Panc1 (cell line): ENCODE results near the gene GJA3. TPM values are rescaled to one million over a fixed set of nuclear protein-coding genes. Genes with fewer than 3 reads are reported as not detected.

Source experiments
- ATAC-seq: fragments of 200-7000 bp; cut with Tn5 transposase; 2 replicates; pipeline ENCODE4 v1.9.1; 2020; ENCODE audit warnings: mild to moderate bottlenecking, moderate library complexity
- BruUV-seq: library from RNA; stranded (reverse); fragments of 400-500 nt; replicated peaks from 2 replicates; lab custom pipeline; 2021; lab: Mats Ljungman, UMichigan
- CTCF ChIA-PET: fragments of 300-600 bp; sonication (Branson Sonifier 250); formaldehyde crosslinking; loops from one replicate; lab custom pipeline; 2022; ENCODE audit warnings: antibody characterized with exemption; lab: Charles Lee
- POLR2A ChIA-PET: fragments of 300-600 bp; sonication (Branson Sonifier 250); formaldehyde crosslinking; loops from one replicate; lab custom pipeline; 2022; ENCODE audit warnings: antibody characterized with exemption; lab: Charles Lee
- DNase-seq: peaks from one replicate; pipeline ENCODE4 v3.0.0-alpha.2; 2010; ENCODE audit warnings: low read depth, low spot score
- H3K27ac ChIP-seq: 2 replicates; pipeline ENCODE4 v1.5.1; 2011; ENCODE audit warnings: mild to moderate bottlenecking, low read length, inconsistent platforms
- H3K27me3 ChIP-seq: fragments of 200-500 bp; sonication (Bioruptor generic); 2 replicates; pipeline ENCODE4 v1.6.0; 2014; ENCODE audit warnings: low read length, inconsistent platforms; ENCODE audit not compliant: control insufficient read depth, insufficient read depth
- H3K36me3 ChIP-seq: fragments of 200-500 bp; sonication (Bioruptor generic); 2 replicates; pipeline ENCODE4 v1.5.1; 2014; ENCODE audit warnings: inconsistent platforms, mild to moderate bottlenecking, low read length, moderate library complexity; ENCODE audit not compliant: control insufficient read depth, insufficient read depth
- H3K4me1 ChIP-seq: 2 replicates; pipeline ENCODE4 v1.5.1; 2011; ENCODE audit warnings: inconsistent platforms, mild to moderate bottlenecking, low read length, moderate library complexity; ENCODE audit not compliant: control insufficient read depth, insufficient read depth
- H3K4me3 ChIP-seq, 2 experiments: 2 replicates each; pipeline ENCODE4 v1.5.1; 2011 to 2012; ENCODE audit warnings: low read depth in 2 of 2, low read length in 2 of 2, mild to moderate bottlenecking in 2 of 2, inconsistent platforms in 1 of 2, moderate library complexity in 1 of 2
- H3K9me3 ChIP-seq: fragments of 200-500 bp; sonication (Bioruptor generic); 2 replicates; pipeline ENCODE4 v1.5.1; 2014; ENCODE audit warnings: low read depth, mild to moderate bottlenecking, inconsistent platforms, low read length, moderate library complexity; ENCODE audit not compliant: control insufficient read depth, insufficient read depth
- POLR2AphosphoS5 ChIP-seq: IDR thresholded peaks from 2 replicates; pipeline ENCODE4 v1.6.1; 2012; ENCODE audit warnings: mild to moderate bottlenecking, low read depth, low read length, moderate library complexity
- SIN3A ChIP-seq: IDR thresholded peaks from 2 replicates; pipeline ENCODE4 v1.6.1; 2012; ENCODE audit warnings: low read depth, mild to moderate bottlenecking, low read length, moderate library complexity, borderline replicate concordance; ENCODE audit not compliant: insufficient read depth
- TCF7L2 ChIP-seq: IDR thresholded peaks from 2 replicates; pipeline ENCODE4 v1.6.1; 2011; ENCODE audit warnings: mild to moderate bottlenecking, low read depth, low read length, inconsistent platforms
- in situ Hi-C: cut with HindIII; loops from 2 replicates; pipeline ENCODE4 v1.10.0; 2016; ENCODE audit warnings: low sequenced_read_pairs, low pct_unique_long_range_greater_than_20kb
- intact Hi-C: fragments of 100-400 bp; cut with micrococcal nuclease; formaldehyde crosslinking; loops from one replicate; pipeline ENCODE4 v1.10.0; 2022; ENCODE audit not compliant: unreplicated experiment
- total RNA-seq: library from RNA; stranded (reverse); gene quantifications from one replicate; pipeline ENCODE4 v1.2.1, GENCODE V29; 2021; ENCODE audit not compliant: unreplicated experiment
- TF ChIP-seq, protein P1 (sequence below): fragments of 450-650 bp; IDR thresholded peaks from 2 replicates; pipeline ENCODE4 v1.5.1; 2017; ENCODE audit warnings: mild to moderate bottlenecking
- TF ChIP-seq, protein P2 (sequence below), 2 experiments: IDR thresholded peaks; 2 replicates each; pipeline ENCODE4 v1.6.1; 2011 to 2012; ENCODE audit warnings: low read depth in 2 of 2, control low read depth in 1 of 2, low read length in 1 of 2, mild to moderate bottlenecking in 1 of 2, moderate library complexity in 1 of 2; ENCODE audit not compliant: insufficient read depth in 1 of 2

Gene GJA3
- total RNA-seq, 1 experiment from 2014 or later = 11.6 TPM

DNA sequence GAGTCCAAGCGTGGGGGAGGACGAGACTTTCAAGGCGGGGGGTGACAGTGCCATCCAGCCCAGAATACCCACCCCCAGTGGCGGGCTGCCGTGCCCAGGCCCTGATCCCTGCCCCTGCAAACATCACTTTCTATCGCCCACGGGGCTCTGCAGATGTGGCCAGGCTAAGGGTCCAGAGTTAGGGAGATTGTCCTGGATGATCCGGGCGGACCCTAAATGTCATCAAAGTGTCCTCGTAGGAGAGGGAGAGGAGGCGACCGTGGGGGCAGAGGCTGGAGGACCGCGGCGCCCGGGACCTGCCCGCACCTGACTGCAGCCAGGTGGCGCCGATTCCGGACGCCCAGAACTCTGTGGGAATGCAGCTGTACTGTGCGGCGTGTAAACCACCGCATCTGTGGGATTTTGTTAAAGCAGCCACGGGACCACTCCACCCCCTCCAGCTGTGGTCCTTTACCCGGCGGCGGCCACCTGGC is 32.4 kb downstream of the GJA3 start:
- H3K4me1 ChIP-seq = peaks cover 16% of the 10 kb centered on the region
- no peaks in the 10 kb centered on the region for H3K27me3 ChIP-seq
- H3K9me3 ChIP-seq = no peaks in the 10 kb centered on the region
- no TSS peak for BruUV-seq
- H3K4me3 ChIP-seq = peak overlapping the region; percentile 48 to 64
- ATAC-seq (peak; percentile 51), DNase-seq (no peak)
- ChIA-PET CTCF (no interaction called here), POLR2A (interaction anchor here (0.6 kb wide), 1 partner anchor 186 kb away, joined by 5 read pairs; no protein-coding TSS in a partner anchor)
- in situ Hi-C loops (no loop called here), intact Hi-C loops (loop anchor here (5.0 kb wide), 1 partner anchor 34 kb away; the partner anchor contains the start of gene GJA3)
- TF ChIP-seq, protein P1, sequence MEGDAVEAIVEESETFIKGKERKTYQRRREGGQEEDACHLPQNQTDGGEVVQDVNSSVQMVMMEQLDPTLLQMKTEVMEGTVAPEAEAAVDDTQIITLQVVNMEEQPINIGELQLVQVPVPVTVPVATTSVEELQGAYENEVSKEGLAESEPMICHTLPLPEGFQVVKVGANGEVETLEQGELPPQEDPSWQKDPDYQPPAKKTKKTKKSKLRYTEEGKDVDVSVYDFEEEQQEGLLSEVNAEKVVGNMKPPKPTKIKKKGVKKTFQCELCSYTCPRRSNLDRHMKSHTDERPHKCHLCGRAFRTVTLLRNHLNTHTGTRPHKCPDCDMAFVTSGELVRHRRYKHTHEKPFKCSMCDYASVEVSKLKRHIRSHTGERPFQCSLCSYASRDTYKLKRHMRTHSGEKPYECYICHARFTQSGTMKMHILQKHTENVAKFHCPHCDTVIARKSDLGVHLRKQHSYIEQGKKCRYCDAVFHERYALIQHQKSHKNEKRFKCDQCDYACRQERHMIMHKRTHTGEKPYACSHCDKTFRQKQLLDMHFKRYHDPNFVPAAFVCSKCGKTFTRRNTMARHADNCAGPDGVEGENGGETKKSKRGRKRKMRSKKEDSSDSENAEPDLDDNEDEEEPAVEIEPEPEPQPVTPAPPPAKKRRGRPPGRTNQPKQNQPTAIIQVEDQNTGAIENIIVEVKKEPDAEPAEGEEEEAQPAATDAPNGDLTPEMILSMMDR = peak; percentile 66
- no peak for TF ChIP-seq TCF7L2
- H3K36me3 ChIP-seq = no peaks in the 10 kb centered on the region
- H3K27ac ChIP-seq = peak overlapping the region; percentile 75; the same call in 1 of the 2 replicates

DNA sequence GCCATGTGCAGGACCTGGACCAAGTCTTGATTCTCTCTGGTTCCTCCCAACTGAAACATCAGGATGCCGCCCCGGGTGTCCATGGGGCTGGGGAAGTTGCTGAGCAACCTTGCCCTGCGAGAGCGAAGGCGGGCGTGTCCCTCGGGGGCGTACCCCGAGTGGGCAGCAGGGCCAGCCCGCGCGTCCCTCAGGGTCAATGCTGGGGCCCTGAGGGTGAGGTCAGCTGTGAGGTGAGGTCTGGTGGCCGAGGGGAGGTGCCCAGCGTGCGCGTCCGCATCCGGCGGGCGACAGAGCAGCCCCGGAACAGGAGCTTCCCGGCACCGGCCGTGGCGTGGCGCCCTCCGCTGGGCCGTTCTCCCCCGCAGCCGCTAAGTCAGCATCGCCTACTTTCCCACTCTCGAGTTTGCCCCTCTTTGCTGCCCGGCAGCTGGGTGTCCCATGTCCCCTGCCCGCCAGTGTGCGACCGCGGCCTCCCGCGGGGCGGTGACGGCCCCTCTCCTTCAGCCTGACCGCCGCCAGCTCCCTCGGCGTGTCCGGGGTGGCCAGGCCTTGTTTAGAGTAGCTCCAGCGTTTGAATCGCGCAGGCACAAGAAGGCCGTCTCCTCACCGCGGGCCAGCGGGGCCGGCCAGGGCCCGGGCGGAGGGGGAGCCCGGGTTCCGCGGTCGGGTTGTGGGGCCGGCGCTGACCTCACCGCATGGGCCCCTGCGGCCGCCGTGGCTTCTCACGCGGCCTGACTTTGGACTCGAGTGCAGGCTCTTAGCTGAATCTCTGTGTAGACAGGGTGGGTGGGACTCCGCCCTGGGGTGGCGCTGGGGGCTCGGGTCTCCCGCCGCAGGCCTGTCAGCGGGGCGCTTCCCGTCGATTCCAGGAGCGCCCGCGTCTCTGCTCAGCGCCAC is 33.0 kb downstream of the GJA3 start:
- ChIA-PET CTCF (interaction anchor here (0.6 kb wide), 1 partner anchor 701 kb away, joined by 3 read pairs; no protein-coding TSS in a partner anchor), POLR2A (interaction anchor here (0.6 kb wide), 2 partner anchors 34 to 185 kb away, joined by 5 read pairs; no protein-coding TSS in a partner anchor)
- H3K9me3 ChIP-seq = no peaks in the 10 kb centered on the region
- BruUV-seq = no TSS peak
- intact Hi-C loops (loop anchor here (5.0 kb wide), 1 partner anchor 34 kb away; the partner anchor contains the start of gene GJA3), in situ Hi-C loops (no loop called here)
- no peaks in the 10 kb centered on the region for H3K36me3 ChIP-seq
- no peaks in the 10 kb centered on the region for H3K27me3 ChIP-seq
- ATAC-seq (peak; percentile 93), DNase-seq (no peak)
- H3K27ac ChIP-seq = peak overlapping the region; percentile 75
- H3K4me1 ChIP-seq = peaks cover 16% of the 10 kb centered on the region
- TF ChIP-seq TCF7L2 (no peak), SIN3A (peak; percentile 24; the same call in 1 of the 2 replicates), POLR2AphosphoS5 (peak; percentile 36; the same call in 1 of the 2 replicates)
- TF ChIP-seq, protein P2, sequence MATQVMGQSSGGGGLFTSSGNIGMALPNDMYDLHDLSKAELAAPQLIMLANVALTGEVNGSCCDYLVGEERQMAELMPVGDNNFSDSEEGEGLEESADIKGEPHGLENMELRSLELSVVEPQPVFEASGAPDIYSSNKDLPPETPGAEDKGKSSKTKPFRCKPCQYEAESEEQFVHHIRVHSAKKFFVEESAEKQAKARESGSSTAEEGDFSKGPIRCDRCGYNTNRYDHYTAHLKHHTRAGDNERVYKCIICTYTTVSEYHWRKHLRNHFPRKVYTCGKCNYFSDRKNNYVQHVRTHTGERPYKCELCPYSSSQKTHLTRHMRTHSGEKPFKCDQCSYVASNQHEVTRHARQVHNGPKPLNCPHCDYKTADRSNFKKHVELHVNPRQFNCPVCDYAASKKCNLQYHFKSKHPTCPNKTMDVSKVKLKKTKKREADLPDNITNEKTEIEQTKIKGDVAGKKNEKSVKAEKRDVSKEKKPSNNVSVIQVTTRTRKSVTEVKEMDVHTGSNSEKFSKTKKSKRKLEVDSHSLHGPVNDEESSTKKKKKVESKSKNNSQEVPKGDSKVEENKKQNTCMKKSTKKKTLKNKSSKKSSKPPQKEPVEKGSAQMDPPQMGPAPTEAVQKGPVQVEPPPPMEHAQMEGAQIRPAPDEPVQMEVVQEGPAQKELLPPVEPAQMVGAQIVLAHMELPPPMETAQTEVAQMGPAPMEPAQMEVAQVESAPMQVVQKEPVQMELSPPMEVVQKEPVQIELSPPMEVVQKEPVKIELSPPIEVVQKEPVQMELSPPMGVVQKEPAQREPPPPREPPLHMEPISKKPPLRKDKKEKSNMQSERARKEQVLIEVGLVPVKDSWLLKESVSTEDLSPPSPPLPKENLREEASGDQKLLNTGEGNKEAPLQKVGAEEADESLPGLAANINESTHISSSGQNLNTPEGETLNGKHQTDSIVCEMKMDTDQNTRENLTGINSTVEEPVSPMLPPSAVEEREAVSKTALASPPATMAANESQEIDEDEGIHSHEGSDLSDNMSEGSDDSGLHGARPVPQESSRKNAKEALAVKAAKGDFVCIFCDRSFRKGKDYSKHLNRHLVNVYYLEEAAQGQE (IDR thresholded peaks at IDR 0.05; ENCODE audit: insufficient read depth in 1 of 2, low read depth in 2 of 2, low read length in 1 of 2) = no peak
- TF ChIP-seq, protein P1 = peak; percentile 68
- H3K4me3 ChIP-seq = peak overlapping the region; percentile 48 to 64
